HG03135 (cell line): ENCODE results near the gene C13orf46.
"Not testable (repeated sequence)": the region's sequence is repeated elsewhere in the genome, so short reads cannot be mapped to it uniquely, and the experiment has no call there.

Experiments
- ATAC-seq: cut with Tn5 transposase; IDR thresholded peaks from one replicate; pipeline ENCODE4 v1.9.1; 2021; ENCODE audit warnings: mild to moderate bottlenecking, moderate library complexity; ENCODE audit not compliant: unreplicated experiment

Gene C13orf46

GRCh38 chr13:113995051-113995601 is 21.2 kb upstream of the C13orf46 start:
- ATAC-seq: no peak

DNA sequence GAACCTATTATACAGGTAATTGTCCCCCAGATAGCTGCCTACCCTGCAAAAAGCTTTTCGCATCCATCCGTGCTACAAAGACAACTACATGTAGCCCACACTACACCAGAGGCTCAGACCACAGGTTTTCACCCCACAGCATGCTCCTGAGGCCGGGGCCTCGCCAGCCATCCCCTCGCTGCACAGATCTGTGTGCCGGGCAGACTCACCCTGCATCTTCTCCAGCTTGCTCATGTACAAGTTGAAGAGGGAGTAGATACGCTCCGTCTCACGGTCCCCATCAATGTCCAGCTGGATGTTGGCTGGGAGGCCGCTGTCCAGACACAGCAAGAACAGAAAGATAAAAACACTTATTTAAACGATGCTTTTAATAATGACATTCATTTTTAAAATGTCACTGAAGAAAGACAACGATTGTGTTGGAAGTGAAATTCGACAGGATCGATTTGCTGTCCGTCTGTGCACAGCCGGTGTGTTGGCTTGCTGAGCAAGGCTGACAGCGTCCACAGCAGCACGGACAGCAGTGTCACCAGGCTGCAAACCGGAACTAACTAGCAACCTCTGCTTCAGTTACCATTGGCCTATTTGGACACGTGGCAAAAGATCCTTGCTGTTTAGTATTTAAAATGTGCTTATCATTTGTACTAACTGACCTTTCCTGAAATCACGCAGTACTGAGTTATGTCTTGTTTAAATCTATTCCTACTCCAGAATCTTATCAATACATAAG is 18.6 kb upstream of the C13orf46 start:
- ATAC-seq: no peak

- no peak for ATAC-seq
Observed at GRCh38 chr13:113991676-113992179, 17.9 kb upstream of the C13orf46 start.

DNA sequence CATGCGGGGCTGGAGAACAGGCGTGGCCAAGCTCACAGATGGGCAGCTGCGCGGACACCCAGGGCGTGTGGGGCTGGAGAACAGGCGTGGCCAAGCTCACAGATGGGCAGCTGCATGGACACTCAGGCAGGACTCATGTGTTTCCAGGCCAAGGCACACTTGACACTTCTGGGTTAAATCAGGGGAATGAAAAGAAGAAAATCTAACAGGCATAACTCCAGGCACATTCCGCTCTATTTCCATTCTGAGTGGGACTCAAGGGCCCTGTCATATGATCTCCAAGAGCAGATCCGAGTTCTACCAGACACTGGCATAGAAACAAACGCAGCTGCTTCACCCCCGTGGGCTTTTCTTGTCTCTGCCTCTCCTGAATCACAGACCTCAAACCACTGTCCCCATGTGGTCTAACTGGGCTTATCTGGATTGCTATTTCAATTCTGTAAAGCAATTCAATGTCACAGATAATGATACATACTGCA is 17.4 kb upstream of the C13orf46 start:
- ATAC-seq: no peak

GRCh38 chr13:113990321-113990837 is 16.5 kb upstream of the C13orf46 start:
- no peak for ATAC-seq

DNA sequence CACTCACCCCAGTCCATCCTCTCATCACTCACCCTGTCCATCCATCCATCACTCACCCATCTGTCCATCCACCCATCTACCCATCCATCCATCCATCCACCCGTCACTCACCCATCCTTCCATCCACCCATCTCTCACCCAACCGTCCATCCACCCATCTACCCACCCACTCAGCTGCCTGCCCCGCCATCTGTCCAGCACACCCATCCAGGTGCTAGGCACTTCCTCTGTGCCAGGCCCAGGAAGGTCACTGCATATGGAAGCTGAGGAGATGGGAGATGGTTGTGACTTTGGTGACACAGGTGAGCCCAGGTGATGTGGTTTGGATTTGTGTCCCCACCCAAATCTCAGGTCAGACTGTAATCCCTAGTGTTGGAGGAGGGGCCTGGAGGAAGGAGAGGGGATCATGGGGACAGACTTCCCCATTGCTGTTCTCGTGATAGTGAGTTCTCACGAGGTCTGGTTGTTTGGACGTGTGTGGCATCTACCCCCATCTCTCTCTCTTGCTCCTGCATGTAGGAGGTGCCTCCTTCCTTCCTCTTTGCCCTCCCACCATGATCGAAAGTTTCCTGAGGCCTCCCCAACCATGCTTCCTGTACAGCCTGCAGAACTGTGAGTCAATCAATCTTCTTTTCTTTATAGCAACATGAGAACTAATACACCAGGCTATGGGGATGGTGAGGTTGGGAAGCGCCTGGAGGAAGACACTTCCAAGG is 15.9 kb upstream of the C13orf46 start:
- ATAC-seq: no peak

GRCh38 chr13:113988859-113989258 is 15.0 kb upstream of the C13orf46 start:
- ATAC-seq: not testable (repeated sequence)

- no peak for ATAC-seq
Observed at GRCh38 chr13:113982296-113982661, 8.4 kb upstream of the C13orf46 start.

- ATAC-seq: no peak
Observed at GRCh38 chr13:113981611-113982295, 7.9 kb upstream of the C13orf46 start.

GRCh38 chr13:113981194-113981605 is 7.3 kb upstream of the C13orf46 start:
- no peak for ATAC-seq

DNA sequence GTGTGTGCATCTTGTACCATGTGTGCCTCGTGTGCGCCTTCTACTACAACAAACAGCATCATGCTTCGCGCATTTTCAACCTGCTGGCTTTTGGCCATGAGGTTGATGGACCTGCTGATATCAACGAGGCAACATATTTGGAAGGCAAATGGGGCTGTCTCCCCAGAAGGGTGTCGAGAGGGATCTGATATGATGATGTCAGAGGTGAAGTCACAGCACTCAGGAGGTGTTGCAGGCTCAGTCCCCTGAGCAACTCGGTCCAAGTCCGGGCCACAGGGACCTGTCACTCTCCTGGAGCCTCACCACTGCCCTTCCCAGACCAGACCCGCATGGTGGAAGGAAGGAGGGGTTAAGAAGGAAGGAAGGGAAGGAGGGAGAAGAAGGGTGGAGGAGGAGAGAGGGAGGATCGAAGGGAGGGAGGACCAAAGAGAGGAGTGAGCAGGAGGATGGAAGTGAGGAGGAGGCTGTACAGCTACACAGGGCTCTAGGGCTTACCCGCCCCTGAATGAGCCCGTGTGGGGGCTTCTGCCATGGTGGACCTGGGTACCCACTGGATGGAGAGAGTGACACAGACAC is 6.7 kb upstream of the C13orf46 start:
- no peak for ATAC-seq

DNA sequence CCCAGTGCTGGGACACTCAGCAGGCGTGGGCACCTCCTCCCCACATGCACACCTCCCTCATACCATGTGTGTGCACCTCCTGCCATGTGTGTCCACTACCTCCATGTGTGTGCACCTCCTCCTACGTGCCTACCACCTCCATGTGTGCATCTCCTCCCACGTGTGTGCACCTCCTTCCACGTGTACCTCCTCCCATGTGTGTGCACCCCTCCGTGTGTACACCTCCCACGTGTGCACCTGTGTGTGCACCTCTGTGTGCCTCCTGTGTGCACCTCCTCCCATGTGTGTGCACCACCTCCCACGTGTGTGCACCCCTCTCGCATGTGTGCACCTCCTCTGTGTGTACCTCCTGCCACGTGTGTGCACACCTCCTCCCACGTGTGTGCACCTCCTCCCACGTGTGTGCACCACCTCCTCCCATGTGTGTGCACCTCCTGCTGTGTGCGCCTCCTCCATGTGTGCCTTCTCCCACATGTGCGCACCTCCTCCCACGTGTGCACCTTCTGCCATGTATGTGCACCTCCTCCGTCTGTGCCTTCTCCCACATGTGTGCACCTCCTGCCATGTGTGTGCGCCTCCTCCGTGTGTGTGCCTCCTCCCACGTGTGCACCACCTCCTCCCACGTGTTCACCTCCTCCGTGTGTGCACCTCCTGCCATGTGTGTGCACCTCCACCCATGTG is 6.1 kb upstream of the C13orf46 start:
- no peak for ATAC-seq

- no peak for ATAC-seq
Observed at GRCh38 chr13:113978741-113979481, 5.0 kb upstream of the C13orf46 start.

- no peak for ATAC-seq
Observed at GRCh38 chr13:113977976-113978375, 4.1 kb upstream of the C13orf46 start.

GRCh38 chr13:113976711-113977684 is 3.1 kb upstream of the C13orf46 start:
- no peak for ATAC-seq

GRCh38 chr13:113975416-113975815 is 1.5 kb upstream of the C13orf46 start:
- no peak for ATAC-seq

DNA sequence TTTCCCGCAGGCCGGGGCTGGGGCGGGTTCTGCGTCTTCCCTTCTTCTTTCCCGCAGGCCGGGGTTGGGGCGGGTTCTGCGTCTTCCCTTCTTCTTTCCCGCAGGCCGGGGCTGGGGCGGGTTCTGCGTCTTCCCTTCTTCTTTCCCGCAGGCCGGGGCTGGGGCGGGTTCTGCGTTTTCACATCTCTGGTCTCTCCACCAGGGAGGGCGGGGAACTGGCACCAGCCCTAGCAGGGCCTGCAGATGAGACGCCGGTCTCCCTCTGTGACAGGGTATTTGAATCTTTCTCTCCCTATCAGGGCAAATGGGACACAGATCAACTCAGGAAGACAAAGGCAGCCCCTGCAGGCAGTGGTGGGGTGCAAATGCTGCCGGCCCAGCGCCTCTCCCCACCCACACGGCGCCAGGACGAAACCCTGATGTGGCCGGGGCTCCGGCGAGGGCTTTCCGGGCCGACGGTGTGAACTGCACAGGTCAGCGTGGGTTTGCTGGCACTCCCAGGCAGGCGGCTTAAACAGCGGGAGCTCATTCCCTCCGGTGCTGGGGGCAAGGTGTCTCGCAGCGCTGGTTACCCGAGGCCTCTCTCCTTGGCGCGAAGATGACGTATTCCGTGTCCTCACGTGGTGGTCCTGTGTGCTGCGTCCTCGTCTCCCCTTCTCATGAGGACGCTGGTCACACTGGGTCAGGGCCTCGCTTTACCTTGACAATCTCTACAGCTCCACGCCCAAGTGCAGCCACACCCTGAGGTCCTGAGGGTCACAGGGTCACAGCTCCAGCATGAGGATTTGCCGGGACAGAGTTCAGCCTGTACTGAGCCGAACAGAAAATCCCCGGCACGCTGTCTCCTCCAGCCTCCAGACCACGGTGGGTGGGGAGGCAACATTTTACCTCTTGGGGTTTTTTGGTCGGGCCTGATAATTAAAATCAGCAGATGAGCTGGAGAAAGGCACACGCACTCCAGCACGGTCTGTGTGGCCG is 717 bp upstream of the C13orf46 start:
- ATAC-seq: no peak
